Suppressor macrophage (primary cell): ENCODE data around the gene INSYN2A.

Experiments
- DNase-seq, 4 experiments: peaks; one replicate each; pipeline ENCODE4 v3.0.0-alpha.2; 2020 to 2022
- total RNA-seq, 17 experiments: gene quantifications; one replicate each; lab custom pipeline; 2026; ENCODE audit warnings: mixed read lengths in 6 of 17, inconsistent platforms in 3 of 17; lab: John Stamatoyannopoulos, UW

The INSYN2A gene, protein sequence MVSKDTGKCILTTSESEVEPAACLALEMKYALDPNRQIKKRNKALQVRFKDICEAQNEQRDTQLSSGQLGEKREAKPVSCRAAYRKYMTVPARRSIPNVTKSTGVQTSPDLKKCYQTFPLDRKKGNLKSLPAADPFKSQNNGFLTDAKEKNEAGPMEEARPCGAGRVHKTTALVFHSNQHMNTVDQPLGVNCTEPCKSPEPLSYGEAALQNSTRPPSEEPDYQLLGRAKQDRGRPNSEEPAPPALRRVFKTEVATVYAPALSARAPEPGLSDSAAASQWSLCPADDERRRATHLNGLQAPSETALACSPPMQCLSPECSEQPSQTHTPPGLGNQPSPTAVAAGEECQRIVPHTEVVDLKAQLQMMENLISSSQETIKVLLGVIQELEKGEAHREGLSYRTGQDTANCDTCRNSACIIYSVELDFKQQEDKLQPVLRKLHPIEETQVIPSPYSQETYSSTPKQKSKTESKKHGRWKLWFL
- 0 to 2.2 (median 0.21) reads per million in 17 experiments for total RNA-seq

DNA sequence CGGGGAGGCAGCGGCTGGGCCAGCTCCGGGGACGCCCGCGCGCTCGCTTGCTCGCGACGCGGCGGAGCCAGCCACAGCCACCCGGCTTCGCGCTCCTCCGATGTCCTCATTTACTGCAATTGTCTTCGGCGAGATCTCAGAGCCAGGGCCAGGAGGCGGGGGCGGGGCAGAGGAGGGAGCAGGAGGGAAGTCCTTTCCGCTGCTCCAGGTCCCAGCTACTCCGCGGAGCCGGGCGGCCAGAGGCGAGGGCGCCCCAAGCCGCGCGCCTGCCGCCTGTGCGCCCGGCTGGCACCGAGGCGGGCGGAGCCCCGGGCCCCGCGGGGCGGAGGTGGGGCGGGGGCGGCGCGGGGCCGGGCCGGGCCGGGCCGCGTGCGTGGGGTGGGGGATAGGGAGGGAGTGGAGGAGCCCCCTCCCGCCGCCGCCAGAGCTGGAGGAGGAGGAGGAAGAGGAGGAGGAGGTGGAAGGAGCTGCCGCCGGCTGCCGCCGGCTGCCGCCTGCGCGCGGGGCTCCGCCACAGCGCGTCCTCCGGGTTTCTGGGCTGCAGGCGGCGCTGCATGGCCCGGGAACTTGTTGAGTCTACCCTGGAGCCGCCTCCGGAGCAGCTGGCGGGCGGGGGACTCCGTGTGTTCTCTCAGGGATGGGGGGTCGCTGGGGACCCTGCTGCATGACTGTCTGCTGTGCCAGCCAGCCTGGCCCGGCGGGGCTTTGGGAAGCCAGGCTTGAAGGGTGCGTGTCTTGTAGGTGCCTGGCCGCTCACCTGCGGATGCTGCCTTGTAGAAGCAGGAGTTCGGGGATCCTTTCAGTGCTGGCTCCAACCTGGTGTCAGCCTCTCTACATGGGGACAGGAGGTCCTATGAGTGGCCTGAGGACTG is at the start of gene INSYN2A:
Gene INSYN2A, minus strand, starts transcription at position 310 of the 872 bp plus-strand sequence. CDS start 20,196 bp downstream, outside the sequence.
- peak; percentile 31 to 66 (median 45) for DNase-seq

GRCh38 chr10:127245456-127245855 is 49.1 kb upstream of the INSYN2A start:
- no peak for DNase-seq

DNA sequence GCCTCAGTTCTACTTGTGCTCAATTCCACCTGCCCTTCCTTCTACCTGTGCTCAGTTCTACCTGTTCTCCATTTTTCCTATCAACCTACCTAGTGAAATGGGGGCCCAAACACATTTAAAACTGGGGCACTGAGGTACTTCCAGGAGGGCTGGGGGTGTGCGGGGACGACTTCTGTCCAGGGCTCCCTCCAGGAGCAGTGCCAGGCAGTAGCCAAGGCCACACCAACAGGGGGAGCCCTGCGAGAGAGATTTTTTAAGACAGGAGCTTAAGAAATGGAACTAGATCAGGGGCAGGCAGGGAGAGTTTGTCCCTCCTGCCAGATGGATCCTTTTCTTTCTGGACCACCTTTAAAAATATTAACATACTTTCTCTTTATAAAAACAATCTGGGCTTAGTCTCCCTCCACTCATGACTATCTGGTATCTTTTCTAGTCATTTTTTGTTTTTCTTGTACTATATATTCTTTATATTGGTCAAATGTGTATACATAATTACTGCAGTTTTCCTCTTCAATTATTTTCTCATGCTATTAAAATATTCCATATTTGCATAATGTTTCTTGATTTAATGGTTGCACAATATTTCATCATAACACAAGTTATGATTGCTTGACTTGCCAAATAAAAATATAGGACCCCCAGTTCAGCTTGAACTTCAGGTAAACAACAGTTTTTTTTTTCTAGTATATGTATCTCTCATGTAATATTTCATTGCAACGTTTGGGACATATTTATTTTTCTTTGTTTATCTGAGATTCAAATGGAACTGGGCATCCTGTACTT is 47.3 kb upstream of the INSYN2A start:
- DNase-seq, result peak; percentile 46 to 69 (median 53)

- no peak for DNase-seq
These were observed 46.5 kb upstream of the INSYN2A start for GRCh38 chr10:127242914-127243313.

GRCh38 chr10:127236266-127236665 is 39.9 kb upstream of the INSYN2A start:
- no peak for DNase-seq

GRCh38 chr10:127234306-127234800 is 38.0 kb upstream of the INSYN2A start:
- no peak for DNase-seq

DNA sequence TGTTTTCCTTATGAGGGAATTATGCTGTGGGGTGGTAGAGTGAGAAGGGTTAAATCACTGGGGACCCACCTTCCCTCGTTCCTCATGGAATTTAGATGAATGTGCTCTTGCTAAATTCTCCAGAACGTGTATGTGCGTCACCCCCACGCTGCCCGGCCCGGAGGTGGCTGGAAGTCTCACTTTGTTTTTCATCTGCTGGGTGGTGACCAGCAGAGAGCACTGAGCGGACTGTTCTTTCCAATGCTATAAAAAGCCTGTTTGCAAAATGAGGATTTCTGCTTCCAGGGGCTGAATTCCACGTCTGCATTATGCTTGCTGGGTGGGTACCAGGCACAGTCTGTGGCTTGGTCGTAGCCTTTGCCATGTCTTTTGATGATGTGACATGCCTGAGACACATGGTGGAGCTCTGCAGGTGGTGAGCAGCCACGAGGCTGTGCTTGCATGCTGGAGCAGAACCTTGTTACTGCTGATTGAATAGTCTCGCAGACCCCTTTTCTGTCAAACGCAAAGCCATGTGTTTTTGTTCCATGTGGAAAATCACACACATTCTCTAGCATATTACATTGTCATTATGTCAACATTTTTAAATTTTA is 31.9 kb upstream of the INSYN2A start:
- no peak for DNase-seq

GRCh38 chr10:127227663-127228062 is 31.3 kb upstream of the INSYN2A start:
- DNase-seq, result no peak

DNA sequence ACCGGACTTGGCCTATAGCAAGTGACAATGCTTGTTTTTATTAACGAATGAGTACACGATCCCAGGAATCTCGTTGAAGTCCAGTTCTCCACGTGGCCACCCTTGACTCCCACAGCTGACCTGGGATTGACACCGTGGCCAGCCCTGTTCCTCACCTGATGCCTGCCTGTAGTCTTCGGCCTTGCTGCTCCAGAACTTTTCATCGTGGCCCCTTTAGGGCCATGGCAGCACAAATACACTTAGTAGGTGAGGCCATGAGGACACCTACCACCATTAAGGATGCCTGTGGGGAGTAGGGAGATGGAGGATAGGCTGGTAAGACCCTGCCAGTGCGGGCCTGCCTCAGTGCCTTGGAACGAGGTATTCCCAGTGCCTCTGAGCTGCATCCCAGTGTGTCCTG is 30.6 kb upstream of the INSYN2A start:
- no peak for DNase-seq

- DNase-seq, result no peak
These were observed 24.9 kb upstream of the INSYN2A start for GRCh38 chr10:127221281-127221680.

DNA sequence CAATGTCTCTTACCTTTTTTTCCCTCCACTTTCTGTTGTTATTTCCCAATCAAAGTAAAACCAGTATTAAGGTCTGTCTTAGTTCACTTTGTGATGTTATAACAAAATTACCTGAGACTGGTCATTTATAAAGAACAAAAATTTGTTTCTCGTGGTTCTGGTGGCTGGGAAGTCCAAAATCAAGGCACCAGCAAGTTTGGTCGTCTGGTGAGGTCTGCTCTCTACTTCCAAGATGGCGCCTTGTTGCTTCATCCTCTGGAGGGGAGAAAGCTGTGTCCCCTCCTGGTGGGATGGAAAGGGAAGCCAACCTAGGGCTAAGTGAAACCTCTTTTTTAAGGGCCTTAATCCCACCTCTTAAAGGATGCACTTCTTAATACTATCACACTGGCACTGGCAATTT is 22.3 kb upstream of the INSYN2A start:
- DNase-seq, result no peak

DNA sequence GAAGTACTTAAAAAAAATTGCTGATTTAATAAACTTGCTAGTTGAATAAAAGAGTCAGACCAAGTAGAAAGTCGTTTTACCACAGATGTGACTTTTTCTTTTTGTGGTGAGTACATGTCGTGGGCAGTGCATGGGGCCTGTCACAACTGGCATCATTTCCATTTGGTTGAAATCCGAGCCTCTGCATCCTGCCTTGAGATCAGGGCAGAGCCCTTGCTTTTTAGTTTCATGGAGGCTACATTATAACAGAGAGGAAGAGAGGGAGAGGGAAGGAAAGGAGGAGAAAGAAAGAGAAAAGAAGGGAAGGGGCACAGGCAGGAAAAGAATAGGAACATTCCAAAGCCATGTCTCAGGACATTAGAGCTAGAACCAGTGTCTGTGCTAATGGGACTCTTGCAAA is 20.4 kb upstream of the INSYN2A start:
- no peak for DNase-seq

- no peak for DNase-seq
These were observed 19.9 kb upstream of the INSYN2A start for GRCh38 chr10:127216274-127216673.

- DNase-seq, result no peak
These were observed 19.5 kb upstream of the INSYN2A start for GRCh38 chr10:127215866-127216265.

DNA sequence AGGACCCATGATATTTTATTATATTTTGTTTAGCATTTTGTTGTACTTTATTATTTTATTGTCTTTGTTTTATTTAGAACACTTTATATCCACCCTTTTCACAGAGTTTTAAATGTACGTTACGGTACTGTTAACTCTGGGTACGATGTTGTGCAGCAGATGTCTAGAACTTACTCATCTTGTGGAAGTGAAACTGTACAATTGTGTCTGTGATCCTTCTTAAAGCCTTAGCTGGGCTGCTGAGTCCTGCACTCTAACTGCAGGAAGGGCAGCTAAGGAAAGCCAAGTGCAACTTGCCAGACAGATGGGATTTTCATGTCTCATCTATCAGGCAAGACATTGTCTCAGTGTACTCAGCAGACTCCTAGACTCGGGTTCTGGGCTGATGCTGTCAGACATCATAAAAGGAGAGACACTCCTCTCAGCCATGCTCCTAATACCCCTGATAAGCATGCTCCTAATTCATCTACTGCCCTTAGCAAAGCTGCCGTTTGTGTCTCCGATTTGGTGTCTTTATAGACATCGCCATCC is 14.6 kb upstream of the INSYN2A start:
- peak in 3 of 4 experiments; percentile 3 to 25 (median 5) for DNase-seq

DNA sequence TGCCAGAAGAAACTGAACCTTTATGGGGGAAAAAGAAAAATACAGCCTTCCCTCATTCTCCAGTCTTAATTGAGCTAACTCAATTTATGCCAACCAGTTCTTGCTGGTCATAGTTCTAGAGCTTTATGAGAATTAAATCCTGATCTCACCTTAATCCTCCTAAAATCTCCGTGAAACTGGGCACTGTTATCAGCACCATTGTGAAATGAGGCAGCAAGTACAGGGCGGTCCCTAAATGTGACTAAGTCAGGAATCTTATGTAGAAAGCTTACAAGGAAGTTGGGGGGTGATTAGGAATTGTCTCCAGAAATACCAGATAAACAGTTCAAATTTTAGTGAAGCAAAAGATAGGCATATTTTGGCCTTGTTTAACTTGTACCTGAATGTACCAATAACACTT is 10.7 kb upstream of the INSYN2A start:
- DNase-seq, result no peak

DNA sequence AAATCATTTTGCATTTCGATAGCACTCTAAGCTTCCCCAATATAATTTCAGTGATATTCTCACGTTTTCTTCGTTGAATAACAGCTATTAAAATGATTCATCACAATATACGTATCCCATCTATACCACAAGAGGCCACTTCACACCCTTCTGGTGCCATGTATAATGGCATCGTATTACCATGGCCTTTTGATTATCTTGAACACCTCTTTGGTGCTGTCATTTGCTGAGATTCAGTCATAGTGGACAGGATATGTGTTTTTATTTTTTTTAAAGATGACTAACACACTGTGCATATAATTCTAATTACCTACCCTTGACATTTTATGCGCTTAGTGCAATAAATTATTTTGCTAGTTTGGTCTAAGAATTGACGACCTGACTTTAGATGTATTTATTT is 6.7 kb upstream of the INSYN2A start:
- DNase-seq, result no peak

GRCh38 chr10:127200646-127201045 is 4.3 kb upstream of the INSYN2A start:
- no peak for DNase-seq

DNA sequence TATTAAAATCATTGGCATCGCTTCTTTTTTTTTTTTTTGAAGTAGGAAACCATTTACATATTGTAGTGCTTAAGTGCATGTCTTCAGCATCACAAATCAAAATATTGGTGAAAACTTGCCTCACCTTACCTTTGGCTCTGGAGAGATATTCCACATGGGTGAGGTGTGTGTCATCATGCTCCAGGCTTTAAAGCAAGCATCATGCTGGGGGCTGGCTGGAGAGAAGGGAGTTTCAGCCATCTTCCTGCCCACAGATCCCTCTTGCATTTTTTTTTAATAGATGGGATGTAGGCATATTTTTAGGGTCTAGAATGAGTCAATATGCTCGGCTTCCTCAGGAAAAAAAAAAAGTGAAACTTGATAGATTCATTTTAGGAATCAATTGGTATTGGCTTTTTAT is 2.3 kb upstream of the INSYN2A start:
- no peak for DNase-seq

- no peak for DNase-seq
These were observed 1.9 kb upstream of the INSYN2A start for GRCh38 chr10:127198307-127198706.

DNA sequence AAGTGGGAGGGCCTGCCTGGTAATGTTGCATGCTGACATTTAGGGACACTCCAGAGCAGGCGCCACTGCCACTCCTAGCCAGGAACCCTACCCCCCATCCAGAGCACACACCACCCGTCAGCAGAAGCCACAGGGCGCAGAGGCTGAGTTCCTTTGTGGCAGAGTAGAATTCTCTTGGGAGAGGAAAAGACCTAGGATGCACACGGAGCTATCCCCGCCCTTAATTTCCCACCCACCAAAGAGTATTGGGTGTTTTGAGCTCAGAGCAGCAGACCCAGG is 702 bp upstream of the INSYN2A start:
- DNase-seq, result no peak
